HG03439 (cell line): ENCODE results near the gene C18orf63.

Experiments used
- ATAC-seq: cut with Tn5 transposase; IDR thresholded peaks from one replicate; pipeline ENCODE4 v1.9.1; 2021; ENCODE audit warnings: mild to moderate bottlenecking, moderate library complexity; ENCODE audit not compliant: unreplicated experiment

C18orf63 gene

DNA sequence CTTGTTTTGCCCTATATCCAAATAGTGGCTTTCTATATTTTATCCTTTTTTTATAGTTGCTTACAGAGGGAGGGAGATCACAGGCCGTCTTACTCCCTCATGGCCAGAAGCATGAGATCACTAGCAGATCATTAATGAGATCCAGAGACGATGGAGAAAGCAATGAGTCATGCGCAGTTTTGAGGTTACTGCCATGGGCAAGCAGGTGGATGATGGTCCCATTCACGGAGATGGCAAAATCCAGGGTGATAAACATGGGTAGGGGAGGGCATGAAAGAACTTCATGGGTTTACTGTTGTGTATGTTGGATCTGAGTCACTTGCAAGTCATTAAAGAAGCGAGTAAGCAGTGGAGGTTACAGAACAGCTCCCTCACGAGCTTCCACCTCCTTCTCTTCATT lies 60.4 kb downstream of the C18orf63 start:
- no peak for ATAC-seq

DNA sequence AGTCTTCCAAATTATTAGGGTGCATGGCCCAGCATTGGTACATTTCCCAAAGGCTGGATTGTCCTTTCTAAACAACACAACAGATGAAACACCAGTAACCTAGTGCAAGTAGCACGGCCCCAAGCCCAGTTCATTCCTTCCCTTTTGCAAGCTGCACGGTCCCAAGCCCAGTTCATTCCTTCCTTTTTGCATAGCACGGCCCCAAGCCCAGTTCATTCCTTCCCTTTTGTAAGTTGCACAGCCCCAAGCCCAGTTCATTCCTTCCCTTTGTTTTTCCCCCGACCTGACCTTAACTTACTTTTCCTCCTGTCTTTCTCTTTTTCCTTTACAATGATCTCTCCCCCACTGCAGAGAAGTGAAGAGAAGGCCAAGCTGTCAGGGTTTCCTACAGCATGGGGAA lies 60.9 kb downstream of the C18orf63 start:
- no peak for ATAC-seq

DNA sequence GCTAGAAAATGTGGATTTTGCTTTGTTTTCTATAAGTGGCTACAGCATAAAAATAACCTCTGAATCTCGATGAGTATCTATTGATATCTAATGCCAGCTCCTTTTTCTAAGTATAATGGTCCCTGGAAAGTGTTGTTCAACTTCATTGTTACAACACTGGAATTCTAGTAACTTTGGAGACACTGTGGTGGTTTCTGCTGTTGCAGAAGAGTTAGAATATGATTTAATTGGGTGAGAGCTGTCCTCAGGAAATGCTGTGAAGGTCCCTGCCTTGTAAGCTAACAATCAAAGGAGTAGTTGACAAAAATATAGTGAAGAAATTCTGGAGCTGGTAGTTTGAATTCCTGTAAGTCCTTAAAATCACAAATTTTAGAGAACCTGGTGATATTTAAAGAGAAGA lies 62.1 kb downstream of the C18orf63 start:
- ATAC-seq, result no peak

DNA sequence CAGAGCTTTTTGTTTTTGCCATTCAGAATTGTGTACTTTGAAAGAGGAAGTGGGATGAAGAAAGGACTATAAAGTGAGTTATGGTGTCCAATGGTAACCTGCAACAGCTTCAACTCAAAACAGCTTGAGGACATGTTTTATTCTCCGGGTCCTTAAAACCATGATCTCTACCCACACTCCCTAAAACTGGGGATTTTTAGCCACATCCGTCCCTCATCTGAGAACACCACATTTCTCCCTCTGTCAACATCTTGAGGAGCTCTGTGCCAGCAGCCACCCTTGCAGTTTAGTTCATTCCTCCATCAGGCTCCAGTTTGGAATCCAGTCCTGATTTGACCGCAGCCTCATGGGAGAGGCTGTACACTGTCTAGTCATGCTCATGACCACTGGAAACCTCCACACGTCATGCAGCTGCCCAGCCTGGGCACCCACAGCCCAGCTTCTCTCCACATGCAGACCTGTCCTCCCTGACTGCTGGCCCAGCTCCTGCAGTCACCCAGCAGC lies 62.6 kb downstream of the C18orf63 start:
- ATAC-seq, result no peak

GRCh38 chr18:74380916-74381315 lies 65.3 kb downstream of the C18orf63 start:
- ATAC-seq, result no peak

DNA sequence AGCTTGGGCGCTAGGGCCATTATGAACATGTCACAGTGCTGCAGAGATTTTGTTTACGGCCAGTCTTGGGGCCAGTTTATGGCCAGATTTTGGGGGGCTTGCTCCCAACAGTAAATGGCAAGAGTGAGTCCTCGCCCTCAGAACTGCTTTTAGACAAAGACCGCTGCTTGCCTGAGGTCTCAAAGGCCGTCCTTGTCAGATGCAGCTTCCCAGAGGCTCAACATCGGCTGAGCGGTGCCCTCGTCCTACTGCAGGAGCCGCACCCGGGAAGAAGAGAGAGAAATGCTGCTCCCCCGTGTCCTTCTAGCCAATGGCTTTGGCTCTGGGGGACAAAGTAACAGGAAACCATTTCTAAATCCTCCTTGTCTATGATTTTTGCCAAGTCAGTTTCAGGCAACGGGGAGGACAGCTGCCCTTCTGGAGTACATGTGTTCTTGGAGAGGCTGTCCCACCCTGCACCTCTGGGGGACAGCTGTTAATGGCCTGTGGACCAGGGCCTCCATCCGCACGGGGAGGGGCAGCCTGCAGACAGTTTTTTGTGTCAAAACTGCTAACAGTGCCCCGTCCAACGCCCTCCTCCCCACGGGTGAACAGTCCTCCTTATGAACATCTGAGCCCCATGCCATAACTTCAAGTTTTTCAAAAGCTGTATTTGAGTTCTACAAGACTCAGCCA lies 66.1 kb downstream of the C18orf63 start:
- ATAC-seq, result no peak

DNA sequence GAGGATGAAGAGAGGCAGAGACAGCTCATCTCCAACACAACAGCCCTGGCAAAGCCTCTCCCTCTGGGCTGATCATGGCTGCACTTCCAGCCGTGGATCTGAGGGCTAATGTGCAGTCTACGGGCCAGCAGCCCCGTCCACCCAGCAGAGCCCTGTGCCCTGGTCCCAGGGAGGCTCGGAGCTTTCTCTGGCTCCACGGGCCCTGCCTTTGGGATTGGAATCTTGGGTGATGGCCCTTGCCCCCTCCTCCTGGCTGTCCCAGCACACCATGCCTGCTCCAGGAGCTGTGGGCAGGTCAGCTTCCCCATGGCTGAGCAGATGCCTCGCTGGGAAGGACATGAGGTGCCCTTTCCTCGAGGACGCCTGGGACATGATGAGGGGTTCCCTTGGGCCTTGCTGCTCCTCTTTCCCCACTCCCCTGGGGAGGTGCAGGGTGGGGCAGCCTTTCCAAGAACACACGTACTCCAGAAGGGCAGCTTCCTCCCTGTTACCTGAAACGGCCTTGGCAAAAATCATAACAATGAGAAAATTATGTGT lies 66.9 kb downstream of the C18orf63 start:
- ATAC-seq, result no peak

- no peak for ATAC-seq
Measured at GRCh38 chr18:74387383-74387782, 71.7 kb downstream of the C18orf63 start.

DNA sequence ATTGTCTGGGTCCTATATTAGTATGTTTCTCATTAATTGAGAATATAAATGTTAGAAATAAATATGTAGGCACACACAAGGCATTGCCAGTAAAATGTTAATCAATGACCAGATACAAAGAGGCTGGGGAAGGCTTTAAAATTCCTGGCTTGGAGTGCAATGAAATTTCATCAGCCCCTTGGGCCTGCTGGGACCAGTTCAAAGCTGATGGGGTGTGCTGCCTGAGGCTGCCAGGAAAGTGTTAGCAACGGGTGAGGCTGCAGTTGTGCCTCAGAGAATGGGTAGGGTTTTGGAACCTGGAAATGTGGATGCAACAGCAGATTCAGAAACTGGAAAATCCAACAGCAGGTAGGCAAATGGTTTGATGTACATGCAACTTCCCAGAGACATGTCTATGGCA lies 72.6 kb downstream of the C18orf63 start:
- no peak for ATAC-seq

- ATAC-seq, result no peak
Measured at GRCh38 chr18:74389171-74389927, 73.7 kb downstream of the C18orf63 start.

- no peak for ATAC-seq
Measured at GRCh38 chr18:74389991-74390390, 74.4 kb downstream of the C18orf63 start.

GRCh38 chr18:74390900-74391299 lies 75.3 kb downstream of the C18orf63 start:
- no peak for ATAC-seq

DNA sequence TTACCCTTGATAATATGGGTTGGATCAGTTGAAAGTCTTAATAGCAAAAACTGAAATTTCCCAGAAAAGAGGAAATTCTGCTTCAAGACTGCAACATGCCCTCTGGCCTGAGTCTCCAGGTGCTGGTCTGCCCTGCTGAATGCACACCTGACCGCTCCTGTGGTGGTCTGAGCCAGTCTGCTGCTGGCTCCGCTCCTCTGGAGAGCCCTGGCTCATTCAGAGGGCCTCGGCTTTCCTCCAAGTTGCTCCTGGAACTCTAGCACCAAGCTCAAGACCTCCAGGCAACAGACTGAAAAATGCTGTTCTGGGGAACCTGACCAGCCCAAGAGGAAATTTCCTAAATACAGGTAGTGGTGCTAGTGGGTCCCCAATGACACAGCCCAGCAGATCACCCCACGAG lies 76.7 kb downstream of the C18orf63 start:
- no peak for ATAC-seq

DNA sequence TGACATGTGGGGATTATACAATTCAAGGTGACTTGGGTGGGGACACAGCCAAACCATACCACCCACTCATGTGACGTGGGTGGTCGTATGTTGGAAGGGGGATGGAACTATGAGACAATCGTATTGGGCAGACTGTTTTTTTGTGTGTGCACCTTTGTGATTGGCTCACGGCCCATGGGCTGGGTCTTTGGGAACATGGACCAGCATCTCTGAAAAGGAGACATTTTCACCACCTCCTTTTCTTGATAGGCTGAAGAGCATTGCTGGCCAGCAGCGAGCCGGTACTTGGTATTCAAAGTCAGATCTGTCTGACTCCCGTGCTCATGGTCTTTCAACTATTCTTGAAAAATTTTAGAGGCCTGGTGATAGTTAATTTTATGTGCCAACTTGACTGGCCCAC lies 79.4 kb downstream of the C18orf63 start:
- ATAC-seq, result no peak

- no peak for ATAC-seq
Measured at GRCh38 chr18:74395648-74396154, 80.1 kb downstream of the C18orf63 start.

DNA sequence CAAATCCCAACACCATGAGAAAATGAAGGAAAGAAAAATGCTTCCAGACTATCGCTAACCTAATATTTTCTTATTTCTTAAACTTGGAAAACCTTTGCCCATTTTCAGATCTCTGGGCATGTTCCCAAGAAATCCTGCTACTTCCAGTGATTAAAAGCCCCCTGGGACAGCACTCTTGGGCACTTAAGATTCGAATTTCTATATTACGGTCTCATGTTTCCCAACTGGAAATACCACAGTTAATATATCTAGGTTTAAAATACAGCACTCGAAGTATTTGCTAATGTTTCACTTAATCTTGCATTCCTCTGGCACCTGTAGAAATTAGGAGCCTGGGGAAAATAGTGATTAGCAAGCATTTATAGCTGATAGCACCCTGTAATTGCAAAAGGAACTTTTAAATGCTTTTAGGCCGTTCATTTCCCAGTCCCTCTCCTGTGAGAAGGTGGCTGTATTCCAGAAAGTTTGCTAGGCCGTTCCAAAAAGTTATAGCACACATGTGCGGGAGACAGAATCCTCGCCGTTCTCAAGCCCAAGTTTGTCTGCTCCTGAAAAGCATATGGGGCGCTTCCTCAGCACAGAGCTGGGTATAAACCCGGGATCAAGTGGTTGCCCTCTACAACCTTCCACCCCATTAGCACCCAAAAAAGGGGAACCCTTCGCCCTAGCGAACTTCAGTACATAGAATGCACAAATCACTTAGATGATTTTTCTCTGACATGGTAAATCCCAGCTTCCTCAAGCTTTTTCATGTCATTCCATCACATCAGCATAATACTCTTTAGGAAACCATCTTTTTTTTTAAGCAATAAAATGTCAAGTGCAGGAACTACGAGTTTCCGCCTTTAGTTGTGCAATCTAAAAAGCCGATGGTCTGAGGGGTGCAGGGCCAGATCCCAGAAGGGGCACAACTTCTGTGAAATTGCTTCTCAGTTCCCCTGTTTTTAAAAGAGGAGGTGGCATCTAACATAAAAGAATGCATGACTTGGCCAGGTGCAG lies 80.8 kb downstream of the C18orf63 start:
- no peak for ATAC-seq

DNA sequence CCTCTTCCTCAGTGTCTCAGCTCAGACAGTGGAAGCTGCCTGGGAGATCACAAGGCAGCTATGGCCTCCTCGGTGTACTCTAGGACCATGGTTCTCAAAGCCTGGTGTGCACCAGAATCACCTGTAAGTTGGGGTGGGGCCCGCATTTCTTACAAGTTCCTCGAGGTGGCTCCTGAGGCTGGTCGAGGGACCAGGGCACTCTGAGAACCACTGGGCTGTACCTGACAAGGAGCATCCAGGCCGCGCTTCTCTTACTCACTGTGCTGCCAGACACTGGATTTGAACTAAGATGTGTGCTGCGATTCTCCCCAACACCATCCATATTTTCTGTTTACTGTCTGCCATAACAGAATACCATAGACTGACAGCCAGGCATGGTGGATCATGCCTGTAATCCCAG lies 81.9 kb downstream of the C18orf63 start:
- no peak for ATAC-seq

DNA sequence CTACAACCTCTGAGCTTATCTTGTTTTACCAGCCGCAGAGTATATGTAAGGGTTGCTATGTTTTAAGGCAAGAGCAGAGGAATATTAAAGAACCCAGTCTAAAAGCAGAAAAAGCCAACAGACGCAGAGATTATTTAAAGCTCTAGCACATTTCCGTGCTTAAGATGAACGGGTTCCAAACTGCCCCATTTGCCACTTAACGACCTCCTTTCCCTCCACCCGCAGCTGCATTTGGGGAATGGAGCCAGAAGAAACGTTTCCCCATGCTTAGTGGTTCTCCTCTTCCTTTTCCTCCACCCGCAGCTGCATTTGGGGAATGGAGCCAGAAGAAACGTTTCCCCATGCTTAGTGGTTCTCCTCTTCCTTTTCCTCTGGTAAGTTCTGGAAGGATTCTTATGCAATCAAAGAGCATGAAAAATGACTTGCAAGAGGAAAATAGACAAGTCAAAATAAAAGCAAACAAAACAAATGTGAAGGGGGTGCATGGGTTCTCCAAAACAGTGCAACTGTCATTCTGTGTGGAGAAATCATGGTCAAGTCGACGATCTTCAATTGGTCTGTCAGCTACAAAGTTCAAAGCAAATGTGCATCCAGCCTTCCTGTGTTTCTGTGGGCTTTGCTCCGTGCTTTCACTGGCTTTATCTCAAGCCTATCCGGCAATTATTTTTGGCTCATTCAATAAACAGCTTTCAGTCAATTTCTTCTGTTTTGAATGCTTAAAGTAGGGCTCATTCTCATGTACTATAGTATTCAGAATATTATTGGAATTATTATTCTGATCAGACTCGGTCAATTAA lies 83.7 kb downstream of the C18orf63 start:
- ATAC-seq, result no peak

- ATAC-seq, result no peak
Measured at GRCh38 chr18:74400813-74401212, 85.2 kb downstream of the C18orf63 start.
